SK-N-SH treated with all-trans-retinoic acid at 6 μM for 48 hours (cell line): Measurements from ENCODE around the gene DNAJB8.

ENCODE experiments used
- ISL1 ChIP-seq: fragments of 250-450 bp; sonication (Bioruptor Pico); IDR thresholded peaks from 2 replicates; pipeline ENCODE4 v2.1.2; 2022; ENCODE audit warnings: mild to moderate bottlenecking, moderate library complexity
- OSR1 ChIP-seq: fragments of 250-450 bp; sonication (Bioruptor Pico); IDR thresholded peaks from 2 replicates; pipeline ENCODE4 v1.8.0; 2022; ENCODE audit warnings: moderate library complexity, mild to moderate bottlenecking, inconsistent platforms
- PATZ1 ChIP-seq: fragments of 250-450 bp; sonication (Bioruptor Pico); IDR thresholded peaks from 2 replicates; pipeline ENCODE4 v1.8.0; 2020; ENCODE audit warnings: mild to moderate bottlenecking, moderate library complexity, borderline replicate concordance
- RARB ChIP-seq: fragments of 250-450 bp; sonication (Bioruptor Pico); IDR thresholded peaks from 2 replicates; pipeline ENCODE4 v1.8.0; 2021; ENCODE audit warnings: mild to moderate bottlenecking, moderate library complexity
- TOX ChIP-seq: fragments of 250-450 bp; sonication (Bioruptor Pico); IDR thresholded peaks from 2 replicates; pipeline ENCODE4 v1.8.0; 2021; ENCODE audit warnings: mild to moderate bottlenecking, moderate library complexity, borderline replicate concordance
- ZFP30 ChIP-seq: fragments of 450-650 bp; formaldehyde crosslinking; IDR thresholded peaks from 2 replicates; pipeline ENCODE4 v1.5.0; 2022; ENCODE audit warnings: mild to moderate bottlenecking, moderate library complexity
- ZNF565 ChIP-seq: fragments of 450-650 bp; formaldehyde crosslinking; conservative IDR thresholded peaks from 2 replicates; pipeline ENCODE4 v1.5.0; 2020; ENCODE audit warnings: low read depth, mild to moderate bottlenecking, moderate library complexity
- TF ChIP-seq, protein P1 (sequence below): fragments of 250-450 bp; sonication (Bioruptor Pico); IDR thresholded peaks from 2 replicates; pipeline ENCODE4 v1.5.0; 2020; ENCODE audit warnings: mild to moderate bottlenecking, moderate library complexity

DNA sequence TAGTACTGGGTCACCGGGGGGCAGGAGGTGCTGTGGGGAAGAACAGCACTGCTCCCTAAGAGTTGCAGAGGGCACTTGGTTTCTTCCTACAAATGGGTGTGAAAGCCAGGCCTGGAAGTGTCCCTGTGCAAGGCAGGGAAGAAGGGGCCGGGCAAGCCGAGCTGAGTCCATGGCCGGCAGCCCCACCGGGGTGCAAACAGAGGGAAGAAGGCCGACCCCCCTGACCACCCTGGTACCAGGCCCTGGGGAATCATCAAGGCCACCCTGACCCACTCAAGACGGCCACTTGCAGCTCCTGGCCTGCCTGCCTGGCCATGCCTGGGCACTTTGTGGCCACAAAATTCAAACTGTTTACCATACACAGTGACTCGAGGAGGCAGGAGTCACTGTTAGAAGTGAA is 8.7 kb upstream of the DNAJB8 start:
- TF ChIP-seq PATZ1: no peak
- TF ChIP-seq TOX (CRISPR knock-in tag): no peak
- no peak for TF ChIP-seq ZNF565
- no peak for TF ChIP-seq OSR1 (CRISPR knock-in tag)
- no peak for TF ChIP-seq ZFP30 (CRISPR knock-in tag)
- TF ChIP-seq, protein P1, sequence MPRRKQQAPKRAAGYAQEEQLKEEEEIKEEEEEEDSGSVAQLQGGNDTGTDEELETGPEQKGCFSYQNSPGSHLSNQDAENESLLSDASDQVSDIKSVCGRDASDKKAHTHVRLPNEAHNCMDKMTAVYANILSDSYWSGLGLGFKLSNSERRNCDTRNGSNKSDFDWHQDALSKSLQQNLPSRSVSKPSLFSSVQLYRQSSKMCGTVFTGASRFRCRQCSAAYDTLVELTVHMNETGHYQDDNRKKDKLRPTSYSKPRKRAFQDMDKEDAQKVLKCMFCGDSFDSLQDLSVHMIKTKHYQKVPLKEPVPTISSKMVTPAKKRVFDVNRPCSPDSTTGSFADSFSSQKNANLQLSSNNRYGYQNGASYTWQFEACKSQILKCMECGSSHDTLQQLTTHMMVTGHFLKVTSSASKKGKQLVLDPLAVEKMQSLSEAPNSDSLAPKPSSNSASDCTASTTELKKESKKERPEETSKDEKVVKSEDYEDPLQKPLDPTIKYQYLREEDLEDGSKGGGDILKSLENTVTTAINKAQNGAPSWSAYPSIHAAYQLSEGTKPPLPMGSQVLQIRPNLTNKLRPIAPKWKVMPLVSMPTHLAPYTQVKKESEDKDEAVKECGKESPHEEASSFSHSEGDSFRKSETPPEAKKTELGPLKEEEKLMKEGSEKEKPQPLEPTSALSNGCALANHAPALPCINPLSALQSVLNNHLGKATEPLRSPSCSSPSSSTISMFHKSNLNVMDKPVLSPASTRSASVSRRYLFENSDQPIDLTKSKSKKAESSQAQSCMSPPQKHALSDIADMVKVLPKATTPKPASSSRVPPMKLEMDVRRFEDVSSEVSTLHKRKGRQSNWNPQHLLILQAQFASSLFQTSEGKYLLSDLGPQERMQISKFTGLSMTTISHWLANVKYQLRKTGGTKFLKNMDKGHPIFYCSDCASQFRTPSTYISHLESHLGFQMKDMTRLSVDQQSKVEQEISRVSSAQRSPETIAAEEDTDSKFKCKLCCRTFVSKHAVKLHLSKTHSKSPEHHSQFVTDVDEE (CRISPR knock-in tag): no peak
- TF ChIP-seq ISL1: no peak
- TF ChIP-seq RARB: no peak
